ENCODE results near the gene ASXL1.
"Not testable (repeated sequence)": the region's sequence is repeated elsewhere in the genome, so short reads cannot be mapped to it uniquely, and the experiment has no call there.

Gene ASXL1

DNA sequence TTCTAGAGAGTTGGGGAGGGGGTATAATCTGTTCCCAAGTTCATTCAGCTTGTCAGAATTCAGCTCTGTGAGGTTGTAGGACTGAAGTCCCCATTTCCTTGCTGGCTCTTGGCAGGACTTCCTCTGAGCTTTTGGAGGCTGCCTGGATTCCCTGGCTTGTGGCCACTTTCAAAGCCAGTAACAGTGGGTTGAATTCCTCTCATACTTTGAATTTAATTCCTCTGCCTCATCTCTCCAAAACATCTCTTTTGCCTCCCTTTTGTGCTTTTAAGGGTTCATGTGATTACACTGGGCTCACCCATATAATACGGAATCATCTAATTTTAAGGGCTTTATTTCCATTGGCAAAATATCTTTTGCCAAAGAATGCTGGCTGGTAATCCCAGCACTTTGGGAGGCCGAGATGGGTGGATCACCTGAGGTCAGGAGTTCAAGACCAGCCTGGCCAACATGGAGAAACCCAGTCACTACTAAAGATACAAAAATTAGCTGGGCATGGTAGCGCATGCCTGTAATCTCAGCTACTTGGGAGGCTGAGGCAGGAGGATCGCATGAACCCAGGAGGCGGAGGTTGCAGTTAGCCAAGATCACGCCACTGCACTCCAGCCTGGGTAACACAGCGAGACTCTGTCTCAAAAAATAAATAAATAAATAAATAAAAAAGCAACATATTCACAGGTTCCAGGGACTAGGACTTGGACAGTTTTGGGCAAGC is 2.1 kb upstream of the ASXL1 start:
- H3K9me3 ChIP-seq (ENCODE audit: control insufficient read depth, low read length), result not testable (repeated sequence)

DNA sequence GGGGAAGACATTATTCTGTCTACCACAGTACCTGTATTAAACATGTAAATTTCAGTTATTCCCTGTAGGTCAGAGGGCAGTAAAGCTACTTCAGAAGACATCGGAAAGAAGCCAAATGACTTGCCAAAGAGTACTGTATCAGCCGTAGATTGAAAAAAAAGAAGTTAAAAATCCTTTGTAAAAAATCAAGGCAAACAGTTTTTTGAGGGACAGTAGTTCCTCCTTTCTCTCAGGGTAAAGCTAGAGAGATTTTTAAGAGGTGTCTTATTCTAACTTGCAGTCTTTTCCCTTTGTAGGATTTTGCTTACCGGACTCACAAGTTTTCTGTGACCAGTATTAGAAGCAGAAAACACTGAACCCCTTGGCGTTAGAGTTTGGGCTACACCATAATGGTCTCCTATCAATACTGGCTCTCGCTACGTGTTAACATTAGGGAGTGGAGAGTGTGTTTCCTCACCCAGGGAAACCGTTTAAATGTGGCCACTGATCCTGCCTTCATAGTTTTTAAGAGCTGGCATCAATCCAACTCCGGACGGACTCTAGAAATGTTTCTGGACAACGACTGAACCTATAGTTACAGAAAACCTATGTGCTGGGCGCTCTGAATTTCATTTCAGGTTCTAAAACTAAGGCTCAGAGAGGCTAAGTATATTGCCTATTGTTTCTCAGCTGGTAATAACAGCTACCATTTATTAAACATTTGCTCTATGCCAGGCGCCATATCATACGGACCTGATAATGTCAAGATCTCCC is 1.3 kb upstream of the ASXL1 start:
- no peak for DNase-seq (ENCODE audit: low read depth)
- Histone ChIP-seq H3K9ac (ENCODE audit: low read length) (peak overlapping the region; percentile 98), H3K36me3 (ENCODE audit: control insufficient read depth, insufficient read depth, low read length, severe bottlenecking) (no peaks in the 10 kb centered on the region), H3K4me1 (ENCODE audit: control insufficient read depth, insufficient read depth, low read length) (peaks cover 55% of the 10 kb centered on the region), H3K4me3 (ENCODE audit: low read length) (peak overlapping the region; percentile 92), H3K9me3 (ENCODE audit: control insufficient read depth, low read length) (no peaks in the 10 kb centered on the region), H3K27me3 (replicated peaks; ENCODE audit: control insufficient read depth, insufficient read depth, low read length) (no peaks in the 10 kb centered on the region)

More for the DNA sequence above, 2.1 kb upstream of the ASXL1 start:
- H3K27me3 ChIP-seq (replicated peaks; ENCODE audit: control insufficient read depth, insufficient read depth, low read length); H3K36me3 ChIP-seq (ENCODE audit: control insufficient read depth, insufficient read depth, low read length, severe bottlenecking): not testable (repeated sequence)
- peak overlapping the region; percentile 92 for H3K4me3 ChIP-seq (ENCODE audit: low read length)
- H3K9ac ChIP-seq (ENCODE audit: low read length), result peak overlapping the region; percentile 98
- DNase-seq (ENCODE audit: low read depth), result peak; percentile 34
- peaks cover 52% of the 10 kb centered on the region for H3K4me1 ChIP-seq (ENCODE audit: control insufficient read depth, insufficient read depth, low read length)

DNA sequence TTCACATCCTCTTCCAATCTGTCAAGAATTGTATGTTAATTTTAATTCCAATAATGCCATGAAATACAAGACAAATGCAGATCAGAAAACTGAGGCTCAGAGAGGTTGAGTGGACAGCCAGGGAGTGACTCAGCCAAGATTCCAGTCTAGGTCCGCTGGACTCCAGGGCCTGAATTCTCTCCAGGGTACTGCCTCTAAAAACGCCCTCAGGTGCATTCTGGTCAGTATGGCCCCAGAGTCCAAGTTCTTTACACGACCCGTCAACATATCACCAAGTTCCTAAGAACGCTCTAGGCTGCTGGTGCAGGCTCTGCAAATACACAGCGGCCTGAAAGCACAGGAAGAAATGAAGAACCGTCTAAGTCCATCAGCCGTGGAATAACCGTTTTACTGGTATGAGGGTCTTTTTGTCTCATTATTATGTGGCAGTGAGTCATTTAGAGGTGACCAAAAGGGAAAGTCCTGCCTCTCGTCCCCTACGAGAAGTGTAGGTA is 709 bp upstream of the ASXL1 start:
- Histone ChIP-seq H3K9ac (ENCODE audit: low read length) (peak overlapping the region; percentile 98), H3K9me3 (ENCODE audit: control insufficient read depth, low read length) (no peaks in the 10 kb centered on the region), H3K27me3 (replicated peaks; ENCODE audit: control insufficient read depth, insufficient read depth, low read length) (no peaks in the 10 kb centered on the region), H3K4me3 (ENCODE audit: low read length) (peak overlapping the region; percentile 92), H3K36me3 (ENCODE audit: control insufficient read depth, insufficient read depth, low read length, severe bottlenecking) (no peaks in the 10 kb centered on the region), H3K4me1 (ENCODE audit: control insufficient read depth, insufficient read depth, low read length) (peaks cover 55% of the 10 kb centered on the region)
- DNase-seq (ENCODE audit: low read depth), result peak; percentile 66

DNA sequence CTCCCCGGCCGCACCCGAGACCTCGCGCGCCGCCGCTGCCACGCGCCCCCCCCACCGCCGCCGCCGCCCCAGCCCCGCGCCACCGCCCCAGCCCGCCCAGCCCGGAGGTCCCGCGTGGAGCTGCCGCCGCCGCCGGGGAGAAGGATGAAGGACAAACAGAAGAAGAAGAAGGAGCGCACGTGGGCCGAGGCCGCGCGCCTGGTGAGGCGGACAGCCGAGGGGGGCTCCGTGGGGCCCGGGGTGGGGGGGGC is 426 bp downstream of the ASXL1 start:
- H3K36me3 ChIP-seq (ENCODE audit: control insufficient read depth, insufficient read depth, low read length, severe bottlenecking), result no peaks in the 10 kb centered on the region
- peak overlapping the region; percentile 98 for H3K9ac ChIP-seq (ENCODE audit: low read length)
- peaks cover 65% of the 10 kb centered on the region for H3K4me1 ChIP-seq (ENCODE audit: control insufficient read depth, insufficient read depth, low read length)
- H3K27me3 ChIP-seq (replicated peaks; ENCODE audit: control insufficient read depth, insufficient read depth, low read length), result no peaks in the 10 kb centered on the region
- H3K9me3 ChIP-seq (ENCODE audit: control insufficient read depth, low read length), result no peaks in the 10 kb centered on the region
- no peak for DNase-seq (ENCODE audit: low read depth)
- peak overlapping the region; percentile 94 for H3K4me3 ChIP-seq (ENCODE audit: low read length)

DNA sequence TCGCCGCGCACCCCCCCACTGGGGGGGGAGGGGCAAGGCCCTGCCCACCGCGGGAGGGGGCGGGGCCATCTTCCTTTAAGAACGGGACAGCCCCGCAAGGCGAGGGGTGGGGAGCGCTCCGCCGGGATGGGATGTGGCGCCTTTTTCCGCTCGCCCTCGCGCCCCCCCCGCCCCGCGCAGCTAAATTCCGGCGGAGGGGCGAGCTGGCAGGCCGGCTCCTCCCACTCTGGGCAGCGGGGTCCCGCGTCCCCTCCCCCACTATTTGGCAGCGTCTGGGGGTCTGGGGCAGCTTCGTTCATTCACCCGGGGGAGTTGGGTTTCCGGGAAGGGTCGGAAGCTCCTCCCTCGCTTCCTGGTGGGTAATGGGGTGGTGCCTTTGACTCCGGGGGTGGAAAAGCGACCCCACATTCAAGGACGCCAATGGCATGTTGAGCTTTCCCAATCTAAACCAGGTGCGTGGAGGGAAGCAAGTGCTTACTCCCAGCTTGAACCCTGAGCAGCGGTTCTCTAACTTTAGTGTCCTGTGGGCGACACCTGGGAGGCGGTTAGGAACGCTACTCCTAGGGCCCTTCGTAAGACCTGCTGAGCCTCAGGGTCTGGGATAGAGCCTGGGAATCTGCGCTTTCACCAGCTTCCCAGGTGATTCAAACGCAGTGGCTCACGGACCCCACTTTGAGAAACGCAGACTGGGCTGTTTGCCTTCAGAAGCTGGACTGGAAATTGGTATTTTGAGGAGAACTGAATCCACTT is 927 bp downstream of the ASXL1 start:
- DNase-seq (ENCODE audit: low read depth), result peak; percentile 86
- no peaks in the 10 kb centered on the region for H3K36me3 ChIP-seq (ENCODE audit: control insufficient read depth, insufficient read depth, low read length, severe bottlenecking)
- H3K27me3 ChIP-seq (replicated peaks; ENCODE audit: control insufficient read depth, insufficient read depth, low read length), result no peaks in the 10 kb centered on the region
- no peaks in the 10 kb centered on the region for H3K9me3 ChIP-seq (ENCODE audit: control insufficient read depth, low read length)
- H3K4me3 ChIP-seq (ENCODE audit: low read length), result peak overlapping the region; percentile 94
- peak overlapping the region; percentile 90 for H3K9ac ChIP-seq (ENCODE audit: low read length)
- H3K4me1 ChIP-seq (ENCODE audit: control insufficient read depth, insufficient read depth, low read length), result peaks cover 69% of the 10 kb centered on the region

DNA sequence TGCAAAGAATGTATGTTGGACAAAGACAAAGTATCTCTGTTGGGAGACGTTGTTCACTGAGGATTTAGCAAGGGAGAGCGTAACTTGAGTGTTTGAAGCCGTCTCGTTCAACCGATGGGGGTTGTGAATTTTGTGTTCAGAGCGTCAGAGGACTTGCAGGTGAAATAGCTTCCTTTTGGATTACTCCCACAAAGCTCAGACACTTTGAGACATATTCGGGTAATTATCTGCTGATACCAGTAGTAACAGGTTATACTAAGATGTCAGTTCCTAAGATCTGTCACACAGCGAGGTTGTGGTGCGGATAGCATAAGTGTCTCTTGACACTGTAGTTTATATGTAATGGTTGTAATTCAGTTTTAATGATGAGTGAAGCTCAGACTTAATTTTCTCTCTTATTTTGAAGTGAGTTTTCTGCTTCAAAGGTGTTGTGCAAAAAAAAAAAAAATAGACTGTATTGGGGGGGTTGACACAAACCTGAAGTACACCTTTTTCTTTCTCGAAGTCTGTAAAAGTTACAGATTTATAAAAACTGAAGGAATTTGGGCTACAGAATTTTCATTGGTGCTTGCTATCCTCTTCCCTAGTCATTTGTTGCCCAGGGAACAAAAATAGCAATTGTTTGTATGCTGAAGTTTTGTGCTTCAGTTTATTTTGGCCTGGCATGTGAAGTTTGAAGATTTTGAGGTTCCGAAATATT is 1.7 kb downstream of the ASXL1 start:
- no peaks in the 10 kb centered on the region for H3K27me3 ChIP-seq (replicated peaks; ENCODE audit: control insufficient read depth, insufficient read depth, low read length)
- peak; percentile 75 for DNase-seq (ENCODE audit: low read depth)
- H3K9ac ChIP-seq (ENCODE audit: low read length), result peak overlapping the region; percentile 90
- no peaks in the 10 kb centered on the region for H3K9me3 ChIP-seq (ENCODE audit: control insufficient read depth, low read length)
- H3K4me3 ChIP-seq (ENCODE audit: low read length), result peak overlapping the region; percentile 94
- H3K4me1 ChIP-seq (ENCODE audit: control insufficient read depth, insufficient read depth, low read length), result peaks cover 62% of the 10 kb centered on the region
- no peaks in the 10 kb centered on the region for H3K36me3 ChIP-seq (ENCODE audit: control insufficient read depth, insufficient read depth, low read length, severe bottlenecking)

DNA sequence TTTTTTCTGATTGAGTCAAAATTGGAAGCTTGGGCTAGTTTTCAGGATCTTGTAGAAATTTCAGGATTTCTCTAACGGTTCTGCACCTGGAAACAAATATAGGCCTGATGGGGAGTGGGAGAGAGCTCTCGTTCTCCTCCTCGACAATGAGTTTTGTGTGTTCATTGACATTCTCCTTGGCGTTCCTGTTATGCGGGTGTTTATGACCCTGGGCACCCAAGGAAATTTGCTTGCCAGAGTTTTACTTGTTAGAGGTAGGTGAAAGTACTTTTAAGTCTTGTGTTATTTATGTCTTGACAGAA is 2.2 kb downstream of the ASXL1 start:
- H3K27me3 ChIP-seq (replicated peaks; ENCODE audit: control insufficient read depth, insufficient read depth, low read length), result no peaks in the 10 kb centered on the region
- H3K36me3 ChIP-seq (ENCODE audit: control insufficient read depth, insufficient read depth, low read length, severe bottlenecking), result no peaks in the 10 kb centered on the region
- H3K9ac ChIP-seq (ENCODE audit: low read length), result peak overlapping the region; percentile 90
- H3K4me1 ChIP-seq (ENCODE audit: control insufficient read depth, insufficient read depth, low read length), result peaks cover 57% of the 10 kb centered on the region
- peak overlapping the region; percentile 94 for H3K4me3 ChIP-seq (ENCODE audit: low read length)
- H3K9me3 ChIP-seq (ENCODE audit: control insufficient read depth, low read length), result no peaks in the 10 kb centered on the region
- DNase-seq (ENCODE audit: low read depth), result no peak

DNA sequence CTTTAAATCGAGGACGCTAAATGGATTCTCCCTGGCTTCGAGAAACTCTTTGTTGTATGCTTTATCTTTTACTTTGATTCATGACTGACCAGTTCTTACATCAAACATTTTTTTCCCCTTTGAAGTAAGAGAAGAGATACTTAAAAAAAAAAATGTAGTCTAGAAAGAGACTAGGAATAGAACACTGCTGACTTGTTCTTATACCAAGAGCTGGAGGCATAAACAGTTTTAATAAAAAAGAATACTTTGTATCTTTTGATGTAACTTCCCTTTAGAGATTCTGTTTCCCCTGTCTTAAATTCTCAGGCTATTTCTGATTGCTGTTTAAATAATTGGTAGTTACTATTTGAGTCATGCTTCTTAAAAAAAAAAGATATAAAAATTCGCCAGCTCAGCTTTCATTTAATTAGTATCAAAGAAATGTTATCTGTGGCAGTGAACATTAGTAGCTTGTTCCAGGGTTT is 4.8 kb downstream of the ASXL1 start:
- H3K9ac ChIP-seq (ENCODE audit: low read length), result peak overlapping the region; percentile 41
- peaks cover 49% of the 10 kb centered on the region for H3K4me1 ChIP-seq (ENCODE audit: control insufficient read depth, insufficient read depth, low read length)
- no peak for DNase-seq (ENCODE audit: low read depth)
- H3K9me3 ChIP-seq (ENCODE audit: control insufficient read depth, low read length), result no peaks in the 10 kb centered on the region
- peaks cover 5% of the 10 kb centered on the region for H3K36me3 ChIP-seq (ENCODE audit: control insufficient read depth, insufficient read depth, low read length, severe bottlenecking)
- peak overlapping the region; percentile 42 for H3K4me3 ChIP-seq (ENCODE audit: low read length)
- H3K27me3 ChIP-seq (replicated peaks; ENCODE audit: control insufficient read depth, insufficient read depth, low read length), result no peaks in the 10 kb centered on the region

DNA sequence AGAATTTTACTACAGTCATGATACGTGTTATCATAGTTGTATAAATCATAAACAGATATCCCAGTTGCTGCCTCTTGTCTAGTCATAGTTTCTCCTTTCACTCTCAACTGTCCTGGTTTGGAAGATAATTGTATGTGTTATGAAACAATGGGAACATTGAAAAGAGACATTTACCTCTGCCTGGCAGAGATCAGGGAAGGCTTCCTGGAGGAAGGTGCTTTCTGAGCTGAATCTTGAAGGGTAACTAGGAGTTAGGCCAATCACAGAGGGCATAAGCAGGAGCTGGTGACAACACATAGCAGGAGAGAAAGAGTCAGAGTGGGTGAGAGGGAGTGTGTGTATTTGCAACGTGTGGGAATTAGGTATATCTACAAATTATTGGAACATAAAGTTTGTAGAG is 5.4 kb downstream of the ASXL1 start:
- Histone ChIP-seq H3K27me3 (replicated peaks; ENCODE audit: control insufficient read depth, insufficient read depth, low read length) (no peaks in the 10 kb centered on the region), H3K36me3 (ENCODE audit: control insufficient read depth, insufficient read depth, low read length, severe bottlenecking) (peaks cover 5% of the 10 kb centered on the region), H3K4me1 (ENCODE audit: control insufficient read depth, insufficient read depth, low read length) (peaks cover 52% of the 10 kb centered on the region), H3K9ac (ENCODE audit: low read length) (no peak overlapping the region), H3K9me3 (ENCODE audit: control insufficient read depth, low read length) (no peaks in the 10 kb centered on the region), H3K4me3 (ENCODE audit: low read length) (peak overlapping the region; percentile 42)
- no peak for DNase-seq (ENCODE audit: low read depth)

DNA sequence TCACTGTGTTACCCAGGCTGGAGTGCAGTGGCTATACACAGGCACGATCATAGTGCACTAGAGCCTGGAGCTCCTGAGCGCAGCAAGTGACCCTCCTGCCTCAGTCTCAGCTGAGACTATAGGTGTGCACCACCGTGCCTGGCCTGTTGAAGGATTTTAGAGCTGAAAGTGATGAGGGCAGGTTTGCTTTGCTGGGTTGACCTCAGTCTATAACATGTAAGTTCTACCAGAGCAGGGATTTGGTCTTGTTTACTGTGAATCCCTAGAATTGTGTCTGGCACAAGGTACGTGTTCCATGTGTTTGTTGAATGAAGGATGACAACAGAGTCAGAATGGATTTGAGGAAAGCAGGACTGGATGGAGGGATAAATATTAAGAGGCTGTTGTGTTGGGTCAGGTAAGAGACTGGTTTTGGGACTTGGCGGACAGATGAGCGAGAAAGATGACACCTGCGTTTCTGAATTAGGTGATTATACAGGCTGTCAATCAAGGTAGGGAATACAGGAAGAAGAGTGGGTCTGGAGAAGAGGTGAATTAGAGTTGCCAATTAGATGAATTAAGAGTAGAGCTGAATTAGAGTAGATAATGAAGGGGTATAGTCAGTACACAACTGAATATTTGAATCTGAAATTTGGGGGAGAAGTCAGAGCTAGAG is 6.5 kb downstream of the ASXL1 start:
- H3K36me3 ChIP-seq (ENCODE audit: control insufficient read depth, insufficient read depth, low read length, severe bottlenecking), result peaks cover 13% of the 10 kb centered on the region
- no peaks in the 10 kb centered on the region for H3K27me3 ChIP-seq (replicated peaks; ENCODE audit: control insufficient read depth, insufficient read depth, low read length)
- H3K9ac ChIP-seq (ENCODE audit: low read length), result no peak overlapping the region
- DNase-seq (ENCODE audit: low read depth), result no peak
- H3K4me1 ChIP-seq (ENCODE audit: control insufficient read depth, insufficient read depth, low read length), result peaks cover 50% of the 10 kb centered on the region
- no peaks in the 10 kb centered on the region for H3K9me3 ChIP-seq (ENCODE audit: control insufficient read depth, low read length)
- no peak overlapping the region for H3K4me3 ChIP-seq (ENCODE audit: low read length)
